K562 (cell line): ENCODE measurements around the gene VARS1. TPM values are rescaled to one million over a fixed set of nuclear protein-coding genes. Genes with fewer than 3 reads are reported as not detected.

Source experiments
- BRF1 ChIP-seq: IDR thresholded peaks from 3 replicates; pipeline ENCODE4 v1.6.1; 2011; ENCODE audit warnings: borderline replicate concordance, mild to moderate bottlenecking; ENCODE audit not compliant: insufficient read length; ENCODE audit errors: extremely low read depth
- CBFB ChIP-seq: sonication (generic); formaldehyde crosslinking; IDR thresholded peaks from 2 replicates; pipeline ENCODE4 v1.4.0; 2020; ENCODE audit warnings: mild to moderate bottlenecking, missing genetic modification reagents
- CREBBP ChIP-seq: IDR thresholded peaks from one replicate; pipeline ENCODE4 v1.6.1; 2012; ENCODE audit warnings: low read depth, mild to moderate bottlenecking, control low read depth, inconsistent platforms, low read length
- DACH1 ChIP-seq: fragments of 450-650 bp; IDR thresholded peaks from 2 replicates; pipeline ENCODE4 v1.6.1; 2018; ENCODE audit not compliant: partially characterized antibody
- DIDO1 ChIP-seq: fragments of 450-650 bp; IDR thresholded peaks from 2 replicates; pipeline ENCODE4 v1.6.1; 2016; ENCODE audit warnings: low read depth, missing biosample characterization, missing genetic modification characterization
- FOXJ3 ChIP-seq: sonication (generic); formaldehyde crosslinking; IDR thresholded peaks from 2 replicates; pipeline ENCODE4 v1.4.0; 2020; ENCODE audit warnings: mild to moderate bottlenecking, missing genetic modification reagents
- MTA3 ChIP-seq: fragments of 450-650 bp; formaldehyde crosslinking; IDR thresholded peaks from 2 replicates; pipeline ENCODE4 v1.6.1; 2017; ENCODE audit warnings: mild to moderate bottlenecking, borderline replicate concordance
- NCOA4 ChIP-seq: fragments of 450-650 bp; IDR thresholded peaks from 2 replicates; pipeline ENCODE4 v1.6.1; 2018; ENCODE audit warnings: mild to moderate bottlenecking; ENCODE audit not compliant: partially characterized antibody
- NFIC ChIP-seq: fragments of 450-650 bp; IDR thresholded peaks from 2 replicates; pipeline ENCODE4 v1.6.1; 2017; ENCODE audit warnings: mild to moderate bottlenecking, inconsistent platforms
- PRMT5 ChIP-seq: sonication (generic); formaldehyde crosslinking; IDR thresholded peaks from 2 replicates; pipeline ENCODE4 v1.5.0; 2020; ENCODE audit warnings: missing genetic modification reagents
- RBM25 ChIP-seq: fragments of 200-400 bp; formaldehyde crosslinking; IDR thresholded peaks from 2 replicates; pipeline ENCODE4 v1.6.1; 2018; ENCODE audit warnings: low read length, low read depth, moderate library complexity; ENCODE audit not compliant: severe bottlenecking
- SMARCA4 ChIP-seq: fragments of 450-650 bp; IDR thresholded peaks from 2 replicates; pipeline ENCODE4 v1.6.1; 2016
- ZNF217 ChIP-seq: sonication (generic); formaldehyde crosslinking; IDR thresholded peaks from 2 replicates; pipeline ENCODE4 v1.8.0; 2022; ENCODE audit warnings: mild to moderate bottlenecking, missing genetic modification reagents
- ZNF507 ChIP-seq: conservative IDR thresholded peaks from 2 replicates; pipeline ENCODE4 v1.6.1; 2017; ENCODE audit warnings: missing genetic modification characterization, missing compliant biosample characterization
- polyA plus RNA-seq, 8 experiments: library from polyadenylated mRNA; depleted of rRNA in 4 of 8; stranded (reverse) in 5 of 8; unstranded in 3 of 8; fragments of >200 nt; fragmentation: Nextera tagmentation in 2 of 8; fragmentation: Illumina TruSeq in 1 of 8; extraction: Ambion mirVana in 2 of 8; extraction: Trizol in 1 of 8; gene quantifications; 2 replicates each; pipeline versions ENCODE4 v1.2.1 to v1.2.3, GENCODE V29; 2011 to 2014; ENCODE audit warnings: inconsistent platforms in 1 of 8, missing spikeins in 1 of 8
- total RNA-seq, 7 experiments: library from RNA; depleted of rRNA in 6 of 7; stranded (reverse); fragments of >200 nt in 6 of 7; fragmentation: Illumina TruSeq in 2 of 7; extraction: Trizol in 2 of 7; gene quantifications; 2 replicates each; pipeline versions ENCODE4 v1.2.1 to v1.2.3, GENCODE V29; 2011 to 2021; ENCODE audit warnings: low replicate concordance in 1 of 7
- TF ChIP-seq, protein P1 (sequence below): sonication (generic); formaldehyde crosslinking; IDR thresholded peaks from 2 replicates; pipeline ENCODE4 v1.8.0; 2022; ENCODE audit warnings: missing genetic modification reagents, mild to moderate bottlenecking, borderline replicate concordance
- TF ChIP-seq, protein P2 (sequence below): IDR thresholded peaks from 3 replicates; pipeline ENCODE4 v1.6.1; 2011; ENCODE audit warnings: borderline replicate concordance, mild to moderate bottlenecking, moderate library complexity; ENCODE audit not compliant: insufficient read length; ENCODE audit errors: extremely low read depth
- TF ChIP-seq, protein P3 (sequence below): fragments of 450-650 bp; formaldehyde crosslinking; IDR thresholded peaks from 2 replicates; pipeline ENCODE4 v1.4.0; 2020; ENCODE audit warnings: mild to moderate bottlenecking

VARS1 gene
- total and polyA plus RNA-seq, 9 of the 15 experiments (the other 6 are each of a cell fraction or from before 2014, with no cell fraction given) = 2.9 to 488 (median 130) TPM

DNA sequence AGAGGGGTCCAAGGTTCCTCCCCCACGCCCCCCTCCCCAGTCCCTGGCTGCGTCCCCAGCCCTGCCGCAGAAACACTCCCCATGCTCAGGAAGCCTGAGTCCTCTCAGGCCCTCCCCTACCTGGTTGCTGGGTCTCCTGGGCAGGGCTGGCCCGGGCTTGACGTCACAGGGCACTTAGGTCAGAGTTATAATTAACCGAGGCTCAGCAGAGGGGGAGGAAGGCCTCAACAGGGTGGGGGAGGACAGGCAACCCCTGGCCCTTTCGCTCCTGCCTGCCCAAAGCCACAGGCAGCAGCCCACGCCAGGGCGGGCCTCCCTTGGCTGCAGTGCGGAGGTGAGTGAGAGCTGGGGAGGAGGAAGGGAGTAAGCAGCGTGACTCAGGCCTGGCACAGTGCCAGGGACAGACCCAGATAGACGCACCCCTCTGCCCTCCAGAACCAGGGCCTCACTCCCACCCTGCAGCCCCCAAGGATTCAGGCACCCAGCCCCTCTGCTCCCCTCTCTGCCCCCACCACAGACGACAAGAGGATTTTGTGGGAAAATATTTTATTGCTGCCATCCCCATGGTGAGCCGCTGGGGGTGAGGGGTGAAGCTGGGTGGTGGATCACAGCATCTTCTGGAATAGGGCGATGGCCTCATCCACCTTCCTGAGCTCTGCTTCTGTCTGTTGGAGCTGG, 18.4 kb downstream of the VARS1 start, which contains the start of gene VWA7 (continued):
- TF ChIP-seq NFIC (peak; percentile 100), SMARCA4 (peak; percentile 97), NCOA4 (no peak), PRMT5 (no peak; the same call in 1 of the 2 replicates), DACH1 (peak; percentile 76), MTA3 (peak; percentile 98), DIDO1 (0 out of 2 replicates have a peak, but pooled peaks have one; percentile 19), BRF1 (no peak), RBM25 (no peak), ZNF507 (no peak), CBFB (CRISPR knock-in tag) (peak; percentile 90), CREBBP (no peak), ZNF217 (CRISPR knock-in tag) (no peak), FOXJ3 (no peak)
- TF ChIP-seq, protein P1, sequence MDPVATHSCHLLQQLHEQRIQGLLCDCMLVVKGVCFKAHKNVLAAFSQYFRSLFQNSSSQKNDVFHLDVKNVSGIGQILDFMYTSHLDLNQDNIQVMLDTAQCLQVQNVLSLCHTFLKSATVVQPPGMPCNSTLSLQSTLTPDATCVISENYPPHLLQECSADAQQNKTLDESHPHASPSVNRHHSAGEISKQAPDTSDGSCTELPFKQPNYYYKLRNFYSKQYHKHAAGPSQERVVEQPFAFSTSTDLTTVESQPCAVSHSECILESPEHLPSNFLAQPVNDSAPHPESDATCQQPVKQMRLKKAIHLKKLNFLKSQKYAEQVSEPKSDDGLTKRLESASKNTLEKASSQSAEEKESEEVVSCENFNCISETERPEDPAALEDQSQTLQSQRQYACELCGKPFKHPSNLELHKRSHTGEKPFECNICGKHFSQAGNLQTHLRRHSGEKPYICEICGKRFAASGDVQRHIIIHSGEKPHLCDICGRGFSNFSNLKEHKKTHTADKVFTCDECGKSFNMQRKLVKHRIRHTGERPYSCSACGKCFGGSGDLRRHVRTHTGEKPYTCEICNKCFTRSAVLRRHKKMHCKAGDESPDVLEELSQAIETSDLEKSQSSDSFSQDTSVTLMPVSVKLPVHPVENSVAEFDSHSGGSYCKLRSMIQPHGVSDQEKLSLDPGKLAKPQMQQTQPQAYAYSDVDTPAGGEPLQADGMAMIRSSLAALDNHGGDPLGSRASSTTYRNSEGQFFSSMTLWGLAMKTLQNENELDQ (CRISPR knock-in tag) = no peak
- TF ChIP-seq, protein P2, sequence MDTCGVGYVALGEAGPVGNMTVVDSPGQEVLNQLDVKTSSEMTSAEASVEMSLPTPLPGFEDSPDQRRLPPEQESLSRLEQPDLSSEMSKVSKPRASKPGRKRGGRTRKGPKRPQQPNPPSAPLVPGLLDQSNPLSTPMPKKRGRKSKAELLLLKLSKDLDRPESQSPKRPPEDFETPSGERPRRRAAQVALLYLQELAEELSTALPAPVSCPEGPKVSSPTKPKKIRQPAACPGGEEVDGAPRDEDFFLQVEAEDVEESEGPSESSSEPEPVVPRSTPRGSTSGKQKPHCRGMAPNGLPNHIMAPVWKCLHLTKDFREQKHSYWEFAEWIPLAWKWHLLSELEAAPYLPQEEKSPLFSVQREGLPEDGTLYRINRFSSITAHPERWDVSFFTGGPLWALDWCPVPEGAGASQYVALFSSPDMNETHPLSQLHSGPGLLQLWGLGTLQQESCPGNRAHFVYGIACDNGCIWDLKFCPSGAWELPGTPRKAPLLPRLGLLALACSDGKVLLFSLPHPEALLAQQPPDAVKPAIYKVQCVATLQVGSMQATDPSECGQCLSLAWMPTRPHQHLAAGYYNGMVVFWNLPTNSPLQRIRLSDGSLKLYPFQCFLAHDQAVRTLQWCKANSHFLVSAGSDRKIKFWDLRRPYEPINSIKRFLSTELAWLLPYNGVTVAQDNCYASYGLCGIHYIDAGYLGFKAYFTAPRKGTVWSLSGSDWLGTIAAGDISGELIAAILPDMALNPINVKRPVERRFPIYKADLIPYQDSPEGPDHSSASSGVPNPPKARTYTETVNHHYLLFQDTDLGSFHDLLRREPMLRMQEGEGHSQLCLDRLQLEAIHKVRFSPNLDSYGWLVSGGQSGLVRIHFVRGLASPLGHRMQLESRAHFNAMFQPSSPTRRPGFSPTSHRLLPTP = no peak
- TF ChIP-seq, protein P3, sequence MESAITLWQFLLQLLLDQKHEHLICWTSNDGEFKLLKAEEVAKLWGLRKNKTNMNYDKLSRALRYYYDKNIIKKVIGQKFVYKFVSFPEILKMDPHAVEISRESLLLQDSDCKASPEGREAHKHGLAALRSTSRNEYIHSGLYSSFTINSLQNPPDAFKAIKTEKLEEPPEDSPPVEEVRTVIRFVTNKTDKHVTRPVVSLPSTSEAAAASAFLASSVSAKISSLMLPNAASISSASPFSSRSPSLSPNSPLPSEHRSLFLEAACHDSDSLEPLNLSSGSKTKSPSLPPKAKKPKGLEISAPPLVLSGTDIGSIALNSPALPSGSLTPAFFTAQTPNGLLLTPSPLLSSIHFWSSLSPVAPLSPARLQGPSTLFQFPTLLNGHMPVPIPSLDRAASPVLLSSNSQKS = no peak
